ENCODE results near the gene CAPN8.

DNA sequence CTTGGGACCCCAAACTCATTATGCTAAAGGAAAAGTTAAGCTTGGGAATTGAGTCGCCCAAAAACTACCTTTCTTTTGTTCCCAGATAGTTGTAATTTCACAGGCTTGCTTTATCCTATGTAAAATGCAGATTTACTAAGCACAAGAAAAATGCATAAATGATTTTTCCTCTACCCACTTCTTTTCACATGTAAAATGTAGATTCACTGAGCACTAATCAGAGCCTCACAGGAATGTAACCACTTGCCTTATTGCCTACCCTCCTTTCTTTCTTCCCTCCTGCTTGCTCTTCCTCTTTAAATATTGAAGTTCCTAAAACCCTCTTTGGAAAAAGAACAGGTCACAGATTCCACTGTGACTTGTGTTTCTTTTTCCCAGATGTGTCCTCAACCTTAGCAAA, 18.3 kb downstream of the CAPN8 start:
- TF ChIP-seq POLR2AphosphoS5 (IDR thresholded peaks at IDR 0.05; ENCODE audit: low read depth, low read length), result no peak
- TF ChIP-seq, protein P1, sequence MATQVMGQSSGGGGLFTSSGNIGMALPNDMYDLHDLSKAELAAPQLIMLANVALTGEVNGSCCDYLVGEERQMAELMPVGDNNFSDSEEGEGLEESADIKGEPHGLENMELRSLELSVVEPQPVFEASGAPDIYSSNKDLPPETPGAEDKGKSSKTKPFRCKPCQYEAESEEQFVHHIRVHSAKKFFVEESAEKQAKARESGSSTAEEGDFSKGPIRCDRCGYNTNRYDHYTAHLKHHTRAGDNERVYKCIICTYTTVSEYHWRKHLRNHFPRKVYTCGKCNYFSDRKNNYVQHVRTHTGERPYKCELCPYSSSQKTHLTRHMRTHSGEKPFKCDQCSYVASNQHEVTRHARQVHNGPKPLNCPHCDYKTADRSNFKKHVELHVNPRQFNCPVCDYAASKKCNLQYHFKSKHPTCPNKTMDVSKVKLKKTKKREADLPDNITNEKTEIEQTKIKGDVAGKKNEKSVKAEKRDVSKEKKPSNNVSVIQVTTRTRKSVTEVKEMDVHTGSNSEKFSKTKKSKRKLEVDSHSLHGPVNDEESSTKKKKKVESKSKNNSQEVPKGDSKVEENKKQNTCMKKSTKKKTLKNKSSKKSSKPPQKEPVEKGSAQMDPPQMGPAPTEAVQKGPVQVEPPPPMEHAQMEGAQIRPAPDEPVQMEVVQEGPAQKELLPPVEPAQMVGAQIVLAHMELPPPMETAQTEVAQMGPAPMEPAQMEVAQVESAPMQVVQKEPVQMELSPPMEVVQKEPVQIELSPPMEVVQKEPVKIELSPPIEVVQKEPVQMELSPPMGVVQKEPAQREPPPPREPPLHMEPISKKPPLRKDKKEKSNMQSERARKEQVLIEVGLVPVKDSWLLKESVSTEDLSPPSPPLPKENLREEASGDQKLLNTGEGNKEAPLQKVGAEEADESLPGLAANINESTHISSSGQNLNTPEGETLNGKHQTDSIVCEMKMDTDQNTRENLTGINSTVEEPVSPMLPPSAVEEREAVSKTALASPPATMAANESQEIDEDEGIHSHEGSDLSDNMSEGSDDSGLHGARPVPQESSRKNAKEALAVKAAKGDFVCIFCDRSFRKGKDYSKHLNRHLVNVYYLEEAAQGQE (IDR thresholded peaks at IDR 0.05; ENCODE audit: insufficient read depth in 1 of 2, low read depth in 2 of 2, low read length in 2 of 2), result no peak
- TF ChIP-seq SIN3A (IDR thresholded peaks at IDR 0.05; ENCODE audit: borderline replicate concordance, insufficient read depth, low read length), result no peak

Measured in PFSK-1 (cell line).